HG02623 (cell line): Measurements from ENCODE around the gene ATXN1.
A peak's percentile ranks its signal among the peaks of the same experiment; 100 is the strongest.

ENCODE experiments used
- ATAC-seq: cut with Tn5 transposase; IDR thresholded peaks from one replicate; pipeline ENCODE4 v1.9.1; 2021; ENCODE audit warnings: moderate library complexity; ENCODE audit not compliant: unreplicated experiment

ATXN1 gene

GRCh38 chr6:16301511-16301910 is 459.7 kb downstream of the ATXN1 start:
- peak; percentile 38 for ATAC-seq

- ATAC-seq = no peak
Observed at GRCh38 chr6:16299861-16300260, 461.4 kb downstream of the ATXN1 start.

GRCh38 chr6:16296061-16296670 is 465.1 kb downstream of the ATXN1 start:
- no peak for ATAC-seq

- no peak for ATAC-seq
Observed at GRCh38 chr6:16295471-16295870, 465.8 kb downstream of the ATXN1 start.

GRCh38 chr6:16295060-16295459 is 466.2 kb downstream of the ATXN1 start:
- ATAC-seq = no peak

- no peak for ATAC-seq
Observed at GRCh38 chr6:16294371-16294770, 466.9 kb downstream of the ATXN1 start.

GRCh38 chr6:16292942-16293341 is 468.3 kb downstream of the ATXN1 start:
- no peak for ATAC-seq

GRCh38 chr6:16292432-16292831 is 468.8 kb downstream of the ATXN1 start:
- ATAC-seq = no peak

GRCh38 chr6:16291739-16292138 is 469.5 kb downstream of the ATXN1 start:
- ATAC-seq = no peak

- no peak for ATAC-seq
Observed at GRCh38 chr6:16288163-16288562, 473.1 kb downstream of the ATXN1 start.

- ATAC-seq = no peak
Observed at GRCh38 chr6:16286151-16286522, 475.1 kb downstream of the ATXN1 start.

GRCh38 chr6:16285467-16286150 is 475.7 kb downstream of the ATXN1 start:
- no peak for ATAC-seq

- no peak for ATAC-seq
Observed at GRCh38 chr6:16284472-16284871, 476.8 kb downstream of the ATXN1 start.

GRCh38 chr6:16282370-16282769 is 478.9 kb downstream of the ATXN1 start:
- no peak for ATAC-seq

- ATAC-seq = no peak
Observed at GRCh38 chr6:16279243-16279642, 482.0 kb downstream of the ATXN1 start.

GRCh38 chr6:16278750-16279149 is 482.5 kb downstream of the ATXN1 start:
- no peak for ATAC-seq

GRCh38 chr6:16278048-16278724 is 483.1 kb downstream of the ATXN1 start:
- no peak for ATAC-seq

- ATAC-seq = no peak
Observed at GRCh38 chr6:16277101-16277981, 483.9 kb downstream of the ATXN1 start.

- ATAC-seq = no peak
Observed at GRCh38 chr6:16274885-16275589, 486.2 kb downstream of the ATXN1 start.

GRCh38 chr6:16274483-16274882 is 486.8 kb downstream of the ATXN1 start:
- ATAC-seq = no peak

GRCh38 chr6:16273256-16273655 is 488.0 kb downstream of the ATXN1 start:
- ATAC-seq = no peak
